Tibial artery (tissue), 4 donors: ENCODE measurements around the gene ARL14EP.

Source experiments
- DNase-seq, 2 donors: peaks; one replicate each; pipeline ENCODE4 v3.0.0-alpha.2; 2019
- H3K27ac ChIP-seq, 2 donors: fragments of 200-600 bp; sonication (generic) in 1 of 2; 1 replicate in 1 of 2; 2 replicates in 1 of 2; pipeline ENCODE4 v1.5.1; 2018 to 2019; ENCODE audit warnings: mild to moderate bottlenecking in 1 of 2
- H3K27me3 ChIP-seq, 2 donors: fragments of 200-600 bp; sonication (generic) in 1 of 2; one replicate each; pipeline versions ENCODE4 v1.5.1 to v1.6.0; 2016 to 2019
- H3K36me3 ChIP-seq, 3 donors: fragments of 200-600 bp; sonication (generic) in 2 of 3; one replicate each; pipeline ENCODE4 v1.5.1; 2016 to 2019; ENCODE audit warnings: mild to moderate bottlenecking in 2 of 3
- H3K4me1 ChIP-seq, 4 donors: fragments of 200-600 bp; sonication (generic) in 2 of 4; 1 replicate in 3 of 4; 2 replicates in 1 of 4; pipeline ENCODE4 v1.5.1; 2016 to 2019
- H3K4me3 ChIP-seq, 2 donors: fragments of 200-600 bp; sonication (generic) in 1 of 2; 1 replicate in 1 of 2; 2 replicates in 1 of 2; pipeline ENCODE4 v1.5.1; 2018 to 2019; ENCODE audit warnings: mild to moderate bottlenecking in 2 of 2
- H3K9me3 ChIP-seq, 3 donors: fragments of 200-600 bp; sonication (generic) in 1 of 3; one replicate each; pipeline ENCODE4 v1.5.1; 2016 to 2019
- intact Hi-C: fragments of 100-400 bp; cut with DNase I; formaldehyde crosslinking; loops from one replicate; pipeline ENCODE4 v1.15.0; 2023; ENCODE audit warnings: low total_unique reads
- TF ChIP-seq, protein P1 (sequence below), 2 experiments: fragments of 200-600 bp in 1 of 2; fragments of 450-650 bp in 1 of 2; IDR thresholded peaks; one replicate each; pipeline ENCODE4 v1.5.1; 2017 to 2019; ENCODE audit warnings: antibody characterized with exemption in 2 of 2, mild to moderate bottlenecking in 1 of 2, moderate library complexity in 1 of 2

ARL14EP gene

DNA sequence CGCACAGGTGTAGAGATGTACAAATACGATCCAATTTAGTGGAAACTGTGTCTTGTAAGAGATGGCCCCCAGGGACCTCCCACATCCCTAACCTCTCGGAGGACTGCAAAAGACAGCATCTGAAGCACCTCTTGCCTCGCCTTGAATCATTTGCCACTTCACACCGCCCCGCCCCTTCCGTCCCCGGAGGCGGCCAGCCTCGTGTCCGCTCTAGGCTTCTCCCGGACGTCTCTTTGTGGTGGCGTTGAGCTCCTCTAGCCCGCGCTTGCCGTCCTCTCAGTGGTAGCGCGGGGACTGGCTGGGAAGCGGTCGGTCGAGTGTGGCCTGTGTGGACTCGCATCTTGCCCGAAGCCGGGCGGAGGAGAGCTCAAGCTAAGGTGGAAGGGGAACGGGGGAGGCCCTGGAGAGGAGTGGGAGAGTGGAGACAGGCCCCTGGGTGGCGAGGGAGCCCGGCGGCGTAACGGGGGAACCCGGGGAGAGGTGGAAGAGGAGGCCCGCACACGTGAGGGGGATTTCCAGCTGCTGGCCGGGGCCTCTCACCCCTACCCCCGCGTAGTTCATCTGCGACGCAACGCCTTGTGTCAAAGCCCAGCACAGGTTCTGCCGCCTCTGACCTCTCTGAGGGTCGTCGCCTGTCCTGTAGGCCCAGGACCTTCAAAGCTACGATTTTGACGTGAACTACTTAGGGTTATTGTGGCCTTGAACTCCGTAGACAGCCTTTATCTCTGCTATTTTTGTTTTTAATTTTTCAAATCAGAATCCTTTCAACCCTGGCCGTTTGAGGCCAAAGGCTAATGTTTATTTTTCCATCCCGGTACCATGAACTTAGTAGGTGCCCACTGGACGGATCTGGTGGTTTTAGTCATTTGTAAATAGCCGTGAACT is at the start of gene ARL14EP:
TSS of gene ARL14EP (plus strand) at position 279 of the 885 bp plus-strand sequence. CDS start 7,845 bp downstream, outside the sequence.
- no peaks in the 10 kb centered on the region for H3K36me3 ChIP-seq
- H3K27me3 ChIP-seq: no peaks in the 10 kb centered on the region
- peaks cover 0 to 24% (median 17%) of the 10 kb centered on the region in 4 donors for H3K4me1 ChIP-seq
- DNase-seq: peak; percentile 91 to 94
- H3K27ac ChIP-seq: peak within 1 kb of the TSS; percentile 78 to 84
- intact Hi-C loops: no loop called here
- no peaks in the 10 kb centered on the region for H3K9me3 ChIP-seq
- H3K4me3 ChIP-seq: peak within 1 kb of the TSS; percentile 73 to 90
- TF ChIP-seq, protein P1, sequence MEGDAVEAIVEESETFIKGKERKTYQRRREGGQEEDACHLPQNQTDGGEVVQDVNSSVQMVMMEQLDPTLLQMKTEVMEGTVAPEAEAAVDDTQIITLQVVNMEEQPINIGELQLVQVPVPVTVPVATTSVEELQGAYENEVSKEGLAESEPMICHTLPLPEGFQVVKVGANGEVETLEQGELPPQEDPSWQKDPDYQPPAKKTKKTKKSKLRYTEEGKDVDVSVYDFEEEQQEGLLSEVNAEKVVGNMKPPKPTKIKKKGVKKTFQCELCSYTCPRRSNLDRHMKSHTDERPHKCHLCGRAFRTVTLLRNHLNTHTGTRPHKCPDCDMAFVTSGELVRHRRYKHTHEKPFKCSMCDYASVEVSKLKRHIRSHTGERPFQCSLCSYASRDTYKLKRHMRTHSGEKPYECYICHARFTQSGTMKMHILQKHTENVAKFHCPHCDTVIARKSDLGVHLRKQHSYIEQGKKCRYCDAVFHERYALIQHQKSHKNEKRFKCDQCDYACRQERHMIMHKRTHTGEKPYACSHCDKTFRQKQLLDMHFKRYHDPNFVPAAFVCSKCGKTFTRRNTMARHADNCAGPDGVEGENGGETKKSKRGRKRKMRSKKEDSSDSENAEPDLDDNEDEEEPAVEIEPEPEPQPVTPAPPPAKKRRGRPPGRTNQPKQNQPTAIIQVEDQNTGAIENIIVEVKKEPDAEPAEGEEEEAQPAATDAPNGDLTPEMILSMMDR (IDR thresholded peaks at IDR 0.05): no peak

DNA sequence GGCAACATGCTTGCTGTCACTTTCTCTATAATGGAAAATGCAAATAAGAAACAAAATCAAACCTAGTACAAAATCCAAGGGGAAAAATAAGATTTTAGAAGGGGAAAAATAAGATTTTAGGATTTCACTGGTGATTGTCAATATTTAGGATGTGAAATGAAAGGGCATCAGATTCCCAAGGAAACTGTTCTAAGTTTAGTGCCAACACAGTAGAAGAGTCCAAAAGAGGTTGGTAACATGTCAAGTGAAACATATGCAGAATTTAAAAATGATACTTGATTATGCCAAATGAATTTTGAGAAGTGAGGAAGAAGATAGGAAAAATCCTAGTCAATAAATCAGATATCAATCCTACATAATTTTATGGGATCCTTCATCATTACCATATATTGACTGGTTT is 45.7 kb upstream of the ARL14EP start:
- Histone ChIP-seq H3K36me3 (no peaks in the 10 kb centered on the region), H3K4me3 (no peak overlapping the region), H3K27ac (no peak overlapping the region), H3K9me3 (no peaks in the 10 kb centered on the region), H3K4me1 (no peaks in the 10 kb centered on the region), H3K27me3 (no peaks in the 10 kb centered on the region)
- DNase-seq: no peak
- TF ChIP-seq, protein P1 (IDR thresholded peaks at IDR 0.05): no peak
- intact Hi-C loops: no loop called here

DNA sequence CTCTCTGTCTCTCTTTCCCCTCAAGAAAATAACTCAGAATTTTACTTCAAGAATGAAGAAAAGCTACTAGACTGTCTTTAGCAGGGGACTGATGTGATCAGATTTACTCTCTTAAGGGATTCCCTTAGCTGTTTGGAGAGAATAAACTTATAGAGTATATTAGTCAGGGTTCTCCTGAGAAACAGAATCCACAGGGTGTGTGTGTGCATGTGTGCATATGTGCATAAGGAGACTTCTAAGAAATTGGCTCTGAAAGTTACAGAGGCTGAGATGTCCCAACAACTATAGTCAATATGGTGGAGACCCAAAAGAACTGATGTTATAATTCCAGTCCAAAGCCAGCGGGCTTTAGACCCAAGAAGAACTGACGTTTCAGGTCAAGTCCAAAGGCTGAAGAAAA is 43.1 kb upstream of the ARL14EP start:
- Histone ChIP-seq H3K4me1 (no peaks in the 10 kb centered on the region), H3K4me3 (no peak overlapping the region), H3K27me3 (no peaks in the 10 kb centered on the region), H3K9me3 (no peaks in the 10 kb centered on the region), H3K27ac (no peak overlapping the region), H3K36me3 (no peaks in the 10 kb centered on the region)
- TF ChIP-seq, protein P1 (IDR thresholded peaks at IDR 0.05): no peak
- no peak for DNase-seq
- intact Hi-C loops: no loop called here

DNA sequence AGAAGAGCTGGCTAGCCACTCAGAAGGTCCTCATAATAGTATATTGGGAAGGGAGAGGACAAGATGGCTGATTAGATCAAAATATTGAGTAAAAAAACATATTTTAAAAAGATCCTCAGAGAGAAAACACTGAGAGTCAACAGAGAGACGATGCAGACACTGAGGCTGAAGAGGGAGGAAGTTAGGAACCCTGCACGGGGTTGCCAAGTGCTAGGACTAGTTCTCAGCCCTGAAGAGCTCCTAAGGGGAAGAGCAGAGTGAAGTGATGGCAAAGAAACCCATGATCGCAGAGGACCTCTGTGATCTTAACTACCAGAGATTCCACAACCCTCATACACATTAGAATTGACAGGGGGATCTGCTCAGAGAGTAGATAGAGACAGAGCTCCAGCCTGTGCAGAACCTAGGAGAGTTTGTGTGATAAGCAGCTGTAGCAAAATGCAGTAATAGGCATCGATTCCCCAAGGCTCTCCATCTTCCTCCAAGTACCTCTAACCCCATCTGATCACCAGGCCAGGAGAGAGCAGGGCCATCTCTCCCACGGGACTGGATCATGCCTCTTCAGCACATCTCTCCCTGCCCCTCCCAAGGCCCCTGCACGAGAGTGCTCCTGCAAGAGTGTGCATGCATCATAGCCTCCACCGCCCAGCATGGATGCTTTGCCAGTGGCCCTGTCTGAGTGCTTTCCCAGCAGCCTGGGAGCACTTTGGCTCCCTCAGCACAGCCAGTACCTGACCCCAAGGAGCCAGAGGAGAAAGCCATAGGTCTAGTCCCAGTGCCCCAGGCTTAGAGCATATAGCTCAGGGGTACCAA is 41.2 kb upstream of the ARL14EP start:
- Histone ChIP-seq H3K36me3 (no peaks in the 10 kb centered on the region), H3K27ac (no peak overlapping the region), H3K4me1 (no peaks in the 10 kb centered on the region), H3K9me3 (no peaks in the 10 kb centered on the region), H3K4me3 (no peak overlapping the region), H3K27me3 (no peaks in the 10 kb centered on the region)
- TF ChIP-seq, protein P1 (IDR thresholded peaks at IDR 0.05): no peak
- intact Hi-C loops: no loop called here
- no peak for DNase-seq

DNA sequence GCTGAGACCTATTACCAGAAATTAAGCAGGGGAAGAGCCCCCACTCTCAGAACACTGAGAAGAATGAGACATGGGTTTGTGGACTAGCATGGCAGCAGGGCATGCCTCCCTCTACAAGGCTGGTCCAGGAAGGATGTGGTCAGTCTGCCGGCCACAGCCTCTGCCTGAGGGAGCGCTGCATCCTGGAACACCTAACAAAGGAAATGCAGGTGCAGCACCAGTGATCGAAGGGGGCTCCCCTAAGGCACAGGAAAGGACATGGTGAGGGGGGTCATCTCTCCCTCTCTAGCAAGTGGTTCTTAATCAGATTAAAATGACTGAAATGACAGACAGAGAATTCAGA is 40.6 kb upstream of the ARL14EP start:
- H3K4me3 ChIP-seq: no peak overlapping the region

More for the DNA sequence above, 40.6 kb upstream of the ARL14EP start:
- Histone ChIP-seq H3K27me3 (no peaks in the 10 kb centered on the region), H3K36me3 (no peaks in the 10 kb centered on the region), H3K9me3 (no peaks in the 10 kb centered on the region), H3K4me1 (no peaks in the 10 kb centered on the region), H3K27ac (no peak overlapping the region)
- TF ChIP-seq, protein P1 (IDR thresholded peaks at IDR 0.05): no peak
- intact Hi-C loops: no loop called here
- DNase-seq: no peak
